Right lung (tissue), 5 donors: ENCODE data around the gene ALG1L2. TPM values are rescaled to one million over a fixed set of nuclear protein-coding genes. Genes with fewer than 3 reads are reported as not detected.
"Not testable (repeated sequence)": the region's sequence is repeated elsewhere in the genome, so short reads cannot be mapped to it uniquely, and the experiment has no call there.

ENCODE experiments used
- DNase-seq, 2 donors: peaks; one replicate each; pipeline ENCODE4 v3.0.0-alpha.2; 2013
- polyA plus RNA-seq, 5 donors: library from polyadenylated mRNA; unstranded; fragments of 120-200 nt; gene quantifications; one replicate each; pipeline versions ENCODE4 v1.2.1 to v1.2.3, GENCODE V29; 2013; ENCODE audit warnings: inconsistent platforms in 1 of 5, low replicate concordance in 1 of 5; ENCODE audit not compliant: insufficient read length in 5 of 5, insufficient read depth in 1 of 5

The ALG1L2 gene
- polyA plus RNA-seq, 5 donors, result 2.4 to 4.7 (median 3.9) TPM

- DNase-seq, result not testable (repeated sequence)
These were observed 41.5 kb downstream of the ALG1L2 start for GRCh38 chr3:130122891-130123775.

- DNase-seq, result not testable (repeated sequence)
These were observed 43.8 kb downstream of the ALG1L2 start for GRCh38 chr3:130125406-130125805.

- not testable (repeated sequence) for DNase-seq
These were observed 54.7 kb downstream of the ALG1L2 start for GRCh38 chr3:130136337-130136736.

- DNase-seq, result not testable (repeated sequence)
These were observed 56.1 kb downstream of the ALG1L2 start for GRCh38 chr3:130137685-130138084.

- DNase-seq, result not testable (repeated sequence)
These were observed 57.4 kb downstream of the ALG1L2 start for GRCh38 chr3:130138992-130139391.

GRCh38 chr3:130140756-130141155, 59.1 kb downstream of the ALG1L2 start:
- peak in 1 of 2 donors; percentile 11 for DNase-seq

GRCh38 chr3:130143648-130144327, 62.2 kb downstream of the ALG1L2 start:
- DNase-seq, result not testable (repeated sequence)

GRCh38 chr3:130144328-130144650, 62.7 kb downstream of the ALG1L2 start:
- peak; percentile 35 to 37 for DNase-seq

GRCh38 chr3:130145456-130145855, 63.8 kb downstream of the ALG1L2 start:
- DNase-seq, result not testable (repeated sequence)

GRCh38 chr3:130146465-130146864, 64.8 kb downstream of the ALG1L2 start:
- not testable (repeated sequence) for DNase-seq

Other genes with a start within 250 kb of the ALG1L2 start
- 10 to 100 TPM; 22.1 to 28.1 (median 26.2) TPM for gene TMCC1, start 188.1 kb upstream of the ALG1L2 start, polyA plus RNA-seq
- under 1 TPM; 0.14 to 0.60 (median 0.51) TPM for gene TRH, start 107.1 kb upstream of the ALG1L2 start, polyA plus RNA-seq